Colonic mucosa (tissue), 4 donors: Measurements from ENCODE around the gene POLRMT. TPM values are rescaled to one million over a fixed set of nuclear protein-coding genes. Genes with fewer than 3 reads are reported as not detected.

Experiments
- DNase-seq: peaks from one replicate; pipeline ENCODE4 v3.0.0-alpha.2; 2020
- H3K27ac ChIP-seq: fragments of 200-600 bp; one replicate; pipeline ENCODE4 v1.8.0; 2021
- H3K27me3 ChIP-seq: fragments of 200-600 bp; one replicate; pipeline ENCODE4 v1.8.0; 2021
- H3K36me3 ChIP-seq: fragments of 200-600 bp; one replicate; pipeline ENCODE4 v1.8.0; 2021
- H3K4me1 ChIP-seq: fragments of 200-600 bp; one replicate; pipeline ENCODE4 v1.8.0; 2021; ENCODE audit warnings: mild to moderate bottlenecking
- H3K4me3 ChIP-seq: fragments of 200-600 bp; one replicate; pipeline ENCODE4 v1.8.0; 2021
- H3K9ac ChIP-seq, 2 donors: one replicate each; pipeline ENCODE4 v1.7.0; 2013; ENCODE audit warnings: control low read depth in 2 of 2, low read depth in 2 of 2, low read length in 2 of 2
- H3K9me3 ChIP-seq: fragments of 200-600 bp; one replicate; pipeline ENCODE4 v1.8.0; 2021
- intact Hi-C: fragments of 100-400 bp; cut with DNase I; formaldehyde crosslinking; loops from one replicate; pipeline ENCODE4 v1.14.1; 2022
- total RNA-seq, 2 donors: library from RNA; stranded (reverse); fragmentation: NEBNext Ultra II Directional in 1 of 2; extraction: Animal tissue kit (Norgen Biotek cat#: 25700) in 1 of 2; gene quantifications; one replicate each; pipeline ENCODE4 v1.2.1, GENCODE V29; 2021
- TF ChIP-seq, protein P1 (sequence below): fragments of 200-600 bp; IDR thresholded peaks from one replicate; pipeline ENCODE4 v1.8.0; 2022; ENCODE audit warnings: antibody characterized with exemption, mild to moderate bottlenecking
- donor health status: healthy.
- donor health status: DM: no; HTN: no; CAD: no.
- donor health status: DM: no; HTN: no; CAD: no.

Gene POLRMT
- total RNA-seq, 2 donors from 2014 or later: 50.2 to 77.3 TPM

DNA sequence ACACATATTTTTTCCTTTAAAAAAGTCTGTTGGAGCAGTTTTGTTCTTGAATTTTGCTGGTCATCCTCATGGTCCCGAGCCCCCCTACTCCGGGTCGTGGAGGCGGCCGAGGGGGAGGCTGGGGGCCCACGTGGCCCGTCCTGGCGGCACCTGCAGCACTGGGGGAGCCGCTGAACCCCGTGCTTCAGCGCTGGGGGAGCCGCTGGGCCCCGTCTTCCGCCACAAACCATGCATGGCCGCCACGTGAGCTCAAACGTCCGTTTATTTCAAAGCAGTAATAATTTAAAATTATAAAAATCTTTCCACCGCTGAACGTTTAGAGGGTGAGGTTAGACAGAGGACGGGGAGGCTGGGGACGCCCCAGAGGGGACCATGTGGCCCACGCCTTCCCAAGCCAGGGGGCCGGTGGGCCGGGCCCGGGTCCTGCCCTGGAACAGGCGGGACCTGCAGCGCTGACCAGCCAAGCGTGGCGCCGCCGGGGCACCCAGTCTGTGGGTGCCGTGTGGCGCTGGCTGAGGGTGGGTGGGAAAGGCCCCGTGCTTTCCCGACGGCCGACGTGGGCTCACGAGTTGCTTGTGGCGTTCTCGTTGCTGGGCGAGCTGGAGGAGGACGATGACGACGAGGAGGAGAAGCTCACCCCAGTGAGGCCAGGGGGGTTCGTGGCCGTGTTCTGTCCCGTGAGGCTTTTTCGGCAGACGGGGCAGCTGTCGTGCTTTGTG lies 14.4 kb upstream of the POLRMT start:
- no peak overlapping the region for H3K4me3 ChIP-seq
- no peaks in the 10 kb centered on the region for H3K9me3 ChIP-seq
- no peak for DNase-seq
- intact Hi-C loops: no loop called here
- H3K36me3 ChIP-seq: peaks cover 11% of the 10 kb centered on the region
- TF ChIP-seq, protein P1, sequence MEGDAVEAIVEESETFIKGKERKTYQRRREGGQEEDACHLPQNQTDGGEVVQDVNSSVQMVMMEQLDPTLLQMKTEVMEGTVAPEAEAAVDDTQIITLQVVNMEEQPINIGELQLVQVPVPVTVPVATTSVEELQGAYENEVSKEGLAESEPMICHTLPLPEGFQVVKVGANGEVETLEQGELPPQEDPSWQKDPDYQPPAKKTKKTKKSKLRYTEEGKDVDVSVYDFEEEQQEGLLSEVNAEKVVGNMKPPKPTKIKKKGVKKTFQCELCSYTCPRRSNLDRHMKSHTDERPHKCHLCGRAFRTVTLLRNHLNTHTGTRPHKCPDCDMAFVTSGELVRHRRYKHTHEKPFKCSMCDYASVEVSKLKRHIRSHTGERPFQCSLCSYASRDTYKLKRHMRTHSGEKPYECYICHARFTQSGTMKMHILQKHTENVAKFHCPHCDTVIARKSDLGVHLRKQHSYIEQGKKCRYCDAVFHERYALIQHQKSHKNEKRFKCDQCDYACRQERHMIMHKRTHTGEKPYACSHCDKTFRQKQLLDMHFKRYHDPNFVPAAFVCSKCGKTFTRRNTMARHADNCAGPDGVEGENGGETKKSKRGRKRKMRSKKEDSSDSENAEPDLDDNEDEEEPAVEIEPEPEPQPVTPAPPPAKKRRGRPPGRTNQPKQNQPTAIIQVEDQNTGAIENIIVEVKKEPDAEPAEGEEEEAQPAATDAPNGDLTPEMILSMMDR: no peak
- H3K4me1 ChIP-seq: no peaks in the 10 kb centered on the region
- H3K9ac ChIP-seq: no peak overlapping the region
- no peak overlapping the region for H3K27ac ChIP-seq
- H3K27me3 ChIP-seq: no peaks in the 10 kb centered on the region

DNA sequence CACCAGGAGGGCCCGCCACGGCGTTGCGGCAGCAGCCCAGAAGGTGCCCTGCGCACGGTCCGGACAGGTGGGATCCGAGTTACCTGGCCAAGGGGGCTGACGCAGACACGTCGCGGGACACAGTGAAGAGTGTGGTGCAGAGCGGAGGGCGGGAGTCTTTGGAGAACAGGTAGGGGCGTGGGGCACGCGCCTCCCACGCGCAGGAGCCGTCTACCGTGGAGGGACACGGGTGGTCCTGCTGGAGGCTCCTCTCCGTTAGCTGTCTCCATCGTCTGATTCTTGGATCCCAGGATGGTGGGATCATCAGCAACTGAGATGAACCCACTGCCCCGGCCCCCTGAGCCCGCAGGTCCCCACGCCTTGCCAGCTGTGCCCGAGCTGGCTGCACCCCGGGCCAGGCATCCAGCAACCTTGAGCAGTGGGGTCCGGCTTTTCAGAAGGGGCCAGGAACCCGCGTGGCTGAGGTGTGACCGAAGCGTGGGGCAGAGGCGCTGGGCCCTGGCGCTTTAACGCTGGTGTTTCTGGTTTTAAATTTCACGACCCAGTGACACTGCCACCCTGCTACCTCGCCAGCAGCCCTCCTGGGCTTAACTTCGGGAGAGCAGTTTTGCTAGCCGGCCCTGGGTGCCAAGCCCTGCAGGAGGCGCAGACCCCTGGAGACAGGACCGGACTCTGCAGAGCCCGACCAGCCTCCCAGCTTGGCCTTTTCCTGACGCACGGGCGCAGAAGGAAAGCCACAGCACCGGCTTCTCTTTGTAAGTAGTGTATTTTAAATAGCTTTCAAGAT lies 13.6 kb upstream of the POLRMT start:
- no peak for DNase-seq
- H3K4me3 ChIP-seq: no peak overlapping the region
- TF ChIP-seq, protein P1: no peak
- H3K9ac ChIP-seq: no peak overlapping the region
- peaks cover 11% of the 10 kb centered on the region for H3K36me3 ChIP-seq
- intact Hi-C loops: no loop called here
- H3K9me3 ChIP-seq: no peaks in the 10 kb centered on the region
- H3K4me1 ChIP-seq: no peaks in the 10 kb centered on the region
- no peak overlapping the region for H3K27ac ChIP-seq
- H3K27me3 ChIP-seq: no peaks in the 10 kb centered on the region

DNA sequence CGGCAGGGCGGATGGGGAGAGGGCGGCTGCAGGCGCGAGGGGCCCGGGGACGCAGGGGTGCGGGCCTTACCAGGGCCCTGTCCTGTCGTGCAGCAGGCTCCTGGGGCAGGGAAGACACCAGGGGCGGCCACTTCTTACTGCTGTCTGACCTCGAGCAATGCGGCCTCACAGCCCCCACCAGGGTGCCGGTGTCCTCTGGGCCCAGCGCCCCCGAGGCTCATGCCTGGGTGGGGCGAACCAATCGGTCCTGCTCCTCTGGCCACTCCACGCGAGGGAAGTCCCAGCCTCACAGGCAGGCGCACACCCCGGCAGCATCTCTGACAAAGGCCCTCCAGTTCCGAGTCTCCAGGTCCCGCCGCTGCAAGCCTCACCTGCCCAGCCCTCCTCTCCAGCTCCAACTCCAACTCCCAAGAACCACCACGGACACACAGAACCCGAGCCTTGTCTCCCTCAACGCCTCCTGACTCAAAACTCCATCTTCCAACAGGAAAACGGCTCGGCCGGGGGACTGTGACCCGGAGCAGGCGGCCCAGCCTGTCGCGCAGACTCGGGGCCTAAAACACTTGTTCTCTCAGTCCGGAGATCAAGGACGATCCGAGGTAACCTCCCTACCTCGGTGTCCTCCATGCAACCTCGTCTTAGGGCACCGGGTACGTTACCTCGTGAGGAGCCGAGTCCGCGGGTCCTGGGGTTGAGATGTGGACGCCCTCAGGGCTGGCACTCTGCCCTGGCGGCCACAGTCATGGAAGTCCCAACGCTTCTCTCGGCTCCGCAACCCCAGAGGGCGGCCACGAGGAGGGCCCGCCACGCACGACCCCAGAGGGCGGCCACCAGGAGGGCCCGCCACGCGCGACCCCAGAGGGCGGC lies 12.8 kb upstream of the POLRMT start:
- Histone ChIP-seq H3K4me1 (no peaks in the 10 kb centered on the region), H3K36me3 (peaks cover 11% of the 10 kb centered on the region), H3K27ac (no peak overlapping the region), H3K27me3 (no peaks in the 10 kb centered on the region), H3K9ac (no peak overlapping the region), H3K9me3 (no peaks in the 10 kb centered on the region), H3K4me3 (no peak overlapping the region)
- TF ChIP-seq, protein P1: no peak
- DNase-seq: no peak
- intact Hi-C loops: no loop called here

DNA sequence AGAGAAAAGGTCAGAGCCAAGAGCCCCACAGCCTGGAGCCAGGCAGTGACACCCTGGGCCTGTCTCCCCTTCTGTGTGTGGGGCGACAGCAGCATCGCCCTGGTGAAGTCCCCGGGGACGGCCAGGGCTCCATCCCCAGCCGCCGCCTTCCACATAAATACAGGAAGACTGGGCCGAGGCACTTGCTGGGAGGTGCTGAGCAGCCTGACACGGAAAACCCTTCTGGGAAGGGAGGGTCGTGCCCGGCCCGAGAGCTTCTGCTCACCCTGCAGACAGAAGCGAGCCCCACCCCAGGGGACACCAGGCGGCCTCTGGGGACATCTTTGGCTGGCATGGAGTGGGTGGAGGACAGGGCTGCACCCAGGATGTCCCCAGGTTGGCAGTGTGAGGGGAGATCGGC lies 11.5 kb upstream of the POLRMT start:
- H3K4me3 ChIP-seq: no peak overlapping the region
- H3K4me1 ChIP-seq: no peaks in the 10 kb centered on the region
- TF ChIP-seq, protein P1: no peak
- intact Hi-C loops: no loop called here
- H3K27me3 ChIP-seq: no peaks in the 10 kb centered on the region
- no peak for DNase-seq
- no peak overlapping the region for H3K9ac ChIP-seq
- H3K27ac ChIP-seq: no peak overlapping the region
- peaks cover 11% of the 10 kb centered on the region for H3K36me3 ChIP-seq
- H3K9me3 ChIP-seq: no peaks in the 10 kb centered on the region

DNA sequence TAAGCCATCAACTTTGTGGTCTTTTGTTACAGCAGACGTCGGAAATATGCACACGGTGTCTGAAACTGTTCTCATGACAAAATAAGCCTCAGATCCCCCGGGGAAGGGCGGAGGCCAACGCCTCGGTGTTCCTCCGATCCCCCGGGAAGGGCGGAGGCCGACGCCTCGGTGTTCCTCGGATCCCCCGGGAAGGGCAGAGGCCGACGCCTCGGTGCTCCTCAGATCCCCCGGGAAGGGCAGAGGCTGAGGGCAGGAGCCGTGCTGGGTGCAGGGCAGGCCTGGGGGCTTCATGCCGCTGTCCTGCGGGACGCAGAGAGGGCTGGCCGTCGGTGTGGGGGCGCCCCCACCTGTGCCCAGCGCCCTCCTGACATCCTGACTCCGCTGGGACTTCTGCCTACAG lies 11.0 kb upstream of the POLRMT start:
- Histone ChIP-seq H3K27ac (no peak overlapping the region), H3K36me3 (peaks cover 11% of the 10 kb centered on the region)
- TF ChIP-seq, protein P1: no peak

More for the DNA sequence above, 11.0 kb upstream of the POLRMT start:
- Histone ChIP-seq H3K9ac (no peak overlapping the region), H3K4me1 (no peaks in the 10 kb centered on the region), H3K4me3 (no peak overlapping the region), H3K27me3 (no peaks in the 10 kb centered on the region), H3K9me3 (no peaks in the 10 kb centered on the region)
- intact Hi-C loops: no loop called here
- no peak for DNase-seq
